ENCODE data around the gene IL17RD.

DNA sequence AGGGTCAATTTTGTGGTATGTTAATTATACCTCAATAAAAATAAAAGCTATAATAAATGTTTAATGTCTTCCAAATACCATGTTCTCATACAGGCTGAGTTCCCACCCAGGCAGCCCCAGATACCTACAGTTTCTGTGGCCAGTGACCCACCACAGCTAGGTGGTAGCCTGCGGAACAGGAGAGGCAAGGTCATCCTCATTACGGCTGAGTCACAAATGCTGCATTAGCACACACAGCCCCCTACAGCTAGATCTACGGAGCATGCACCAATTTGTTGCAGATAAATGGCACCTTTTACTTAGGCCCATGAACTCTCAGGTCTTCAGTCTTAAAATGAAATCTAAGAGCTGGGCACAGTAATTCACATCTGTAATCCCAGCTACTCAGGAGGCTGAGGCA lies 99.6 kb downstream of the IL17RD start:
- TF ChIP-seq, protein P1, sequence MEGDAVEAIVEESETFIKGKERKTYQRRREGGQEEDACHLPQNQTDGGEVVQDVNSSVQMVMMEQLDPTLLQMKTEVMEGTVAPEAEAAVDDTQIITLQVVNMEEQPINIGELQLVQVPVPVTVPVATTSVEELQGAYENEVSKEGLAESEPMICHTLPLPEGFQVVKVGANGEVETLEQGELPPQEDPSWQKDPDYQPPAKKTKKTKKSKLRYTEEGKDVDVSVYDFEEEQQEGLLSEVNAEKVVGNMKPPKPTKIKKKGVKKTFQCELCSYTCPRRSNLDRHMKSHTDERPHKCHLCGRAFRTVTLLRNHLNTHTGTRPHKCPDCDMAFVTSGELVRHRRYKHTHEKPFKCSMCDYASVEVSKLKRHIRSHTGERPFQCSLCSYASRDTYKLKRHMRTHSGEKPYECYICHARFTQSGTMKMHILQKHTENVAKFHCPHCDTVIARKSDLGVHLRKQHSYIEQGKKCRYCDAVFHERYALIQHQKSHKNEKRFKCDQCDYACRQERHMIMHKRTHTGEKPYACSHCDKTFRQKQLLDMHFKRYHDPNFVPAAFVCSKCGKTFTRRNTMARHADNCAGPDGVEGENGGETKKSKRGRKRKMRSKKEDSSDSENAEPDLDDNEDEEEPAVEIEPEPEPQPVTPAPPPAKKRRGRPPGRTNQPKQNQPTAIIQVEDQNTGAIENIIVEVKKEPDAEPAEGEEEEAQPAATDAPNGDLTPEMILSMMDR (IDR thresholded peaks at IDR 0.05), result no peak
- TF ChIP-seq EZH2phosphoT487 (IDR thresholded peaks at IDR 0.05), result no peak
